Prostate gland (tissue), 2 donors: ENCODE data around the gene ZFP36L1. TPM values are rescaled to one million over a fixed set of nuclear protein-coding genes. Genes with fewer than 3 reads are reported as not detected.

Experiments used
- DNase-seq: peaks from one replicate; pipeline ENCODE4 v3.0.0-alpha.2; 2019; ENCODE audit warnings: low spot score
- H3K27ac ChIP-seq, 2 donors: fragments of 200-600 bp; sonication (generic); 2 replicates each; pipeline ENCODE4 v1.5.1; 2017 to 2019
- H3K27me3 ChIP-seq: fragments of 200-600 bp; sonication (generic); replicated peaks from 2 replicates; pipeline ENCODE4 v1.5.1; 2019; ENCODE audit not compliant: insufficient read depth
- H3K36me3 ChIP-seq, 2 donors: fragments of 200-600 bp; sonication (generic); 1 replicate in 1 of 2; 2 replicates in 1 of 2; pipeline versions ENCODE4 v1.5.1 to v1.8.1; 2017 to 2019
- H3K4me1 ChIP-seq: fragments of 200-600 bp; sonication (generic); replicated peaks from 2 replicates; pipeline ENCODE4 v1.5.1; 2019
- H3K4me3 ChIP-seq, 2 donors: fragments of 200-600 bp; sonication (generic); 2 replicates each; pipeline ENCODE4 v1.5.1; 2017 to 2019
- H3K9me3 ChIP-seq: fragments of 200-600 bp; sonication (generic); 2 replicates; pipeline ENCODE4 v1.5.1; 2017
- CTCF ChIP-seq, 4 experiments: fragments of 200-600 bp in 2 of 4; fragments of 450-650 bp in 2 of 4; sonication (generic) in 2 of 4; IDR thresholded peaks; 1 replicate in 3 of 4; 2 replicates in 1 of 4; pipeline ENCODE4 v1.5.1; 2016 to 2019; ENCODE audit warnings: antibody characterized with exemption in 4 of 4, mild to moderate bottlenecking in 2 of 4, moderate library complexity in 2 of 4
- POLR2A ChIP-seq: fragments of 450-650 bp; IDR thresholded peaks from one replicate; pipeline ENCODE4 v1.6.1; 2016; ENCODE audit warnings: antibody characterized with exemption, mild to moderate bottlenecking
- POLR2AphosphoS5 ChIP-seq: sonication (generic); formaldehyde crosslinking; IDR thresholded peaks from one replicate; pipeline ENCODE4 v1.6.1; 2017; ENCODE audit warnings: antibody characterized with exemption
- WGBS: methylation state at CpG from one replicate; pipeline ENCODE4 v1.1.5; 2018; 5-methylcytosine and 5-hydroxymethylcytosine counted together
- intact Hi-C: fragments of 100-400 bp; cut with DNase I; formaldehyde crosslinking; loops from one replicate; pipeline ENCODE4 v1.14.2; 2022
- total RNA-seq, 2 donors: library from RNA; depleted of rRNA; stranded (reverse); fragments of >200 nt; gene quantifications; one replicate each; pipeline ENCODE4 v1.1.0, GENCODE V29; 2016

ZFP36L1 gene
- total RNA-seq, 2 donors from 2014 or later: 359 to 556 TPM

GRCh38 chr14:68753690-68754089, 39.2 kb downstream of the ZFP36L1 start:
- no peaks in the 10 kb centered on the region for H3K9me3 ChIP-seq
- no peak for DNase-seq
- H3K36me3 ChIP-seq: no peaks in the 10 kb centered on the region
- intact Hi-C loops: no loop called here
- H3K4me3 ChIP-seq: no peak overlapping the region
- H3K4me1 ChIP-seq: no peaks in the 10 kb centered on the region
- whole genome bisulfite sequencing: 61% methylated on average over 4 of the region's 4 CpGs
- TF ChIP-seq CTCF (IDR thresholded peaks at IDR 0.05): no peak
- no peak for TF ChIP-seq POLR2A
- TF ChIP-seq POLR2AphosphoS5: no peak
- H3K27ac ChIP-seq: no peak overlapping the region
- no peaks in the 10 kb centered on the region for H3K27me3 ChIP-seq

DNA sequence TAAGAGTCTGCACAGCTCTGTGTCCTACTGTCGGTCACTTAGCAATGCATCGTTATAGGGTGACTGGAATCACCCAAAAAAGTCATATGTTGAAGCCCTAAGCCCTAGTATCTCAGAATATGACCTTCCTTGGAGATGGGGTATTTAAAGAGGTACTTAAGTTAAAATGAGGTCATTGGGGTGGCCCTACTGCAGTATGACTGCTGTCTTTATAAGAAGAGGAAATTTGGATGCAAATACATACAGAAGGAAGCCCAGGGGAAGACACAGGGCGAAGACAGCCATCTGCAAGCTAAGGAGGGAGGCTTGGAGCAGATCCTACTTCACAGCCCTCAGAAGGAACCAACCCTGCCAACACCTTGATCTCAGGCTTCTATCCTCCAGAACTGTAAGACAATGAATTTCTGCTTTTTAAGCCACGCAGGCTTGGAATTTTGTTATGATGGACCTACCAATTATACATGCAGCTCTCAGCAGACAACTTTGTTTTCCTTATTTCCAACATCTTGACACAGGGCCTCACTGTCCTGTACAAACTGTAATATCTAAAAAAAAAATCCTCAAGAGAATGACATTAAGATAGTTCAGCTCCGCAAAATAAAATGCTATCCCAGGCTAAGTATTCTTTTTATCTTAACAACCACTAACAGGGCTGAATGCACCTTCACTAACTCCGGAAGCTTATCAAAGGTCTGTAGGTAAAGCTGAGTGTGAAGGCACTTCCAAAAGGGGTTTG, 40.4 kb downstream of the ZFP36L1 start:
- intact Hi-C loops: no loop called here
- Histone ChIP-seq H3K27ac (no peak overlapping the region), H3K9me3 (no peaks in the 10 kb centered on the region), H3K27me3 (no peaks in the 10 kb centered on the region), H3K36me3 (no peaks in the 10 kb centered on the region), H3K4me1 (no peaks in the 10 kb centered on the region), H3K4me3 (no peak overlapping the region)
- DNase-seq: no peak
- WGBS: 76% methylated on average over 6 of the region's 6 CpGs
- TF ChIP-seq POLR2A (no peak), CTCF (IDR thresholded peaks at IDR 0.05) (no peak), POLR2AphosphoS5 (no peak)

GRCh38 chr14:68749487-68750475, 43.1 kb downstream of the ZFP36L1 start:
- WGBS: 81% methylated on average over 11 of the region's 11 CpGs
- Histone ChIP-seq H3K27ac (no peak overlapping the region), H3K4me1 (no peaks in the 10 kb centered on the region), H3K9me3 (no peaks in the 10 kb centered on the region), H3K27me3 (no peaks in the 10 kb centered on the region), H3K4me3 (no peak overlapping the region), H3K36me3 (no peaks in the 10 kb centered on the region)
- no peak for TF ChIP-seq POLR2A
- TF ChIP-seq POLR2AphosphoS5: no peak
- no peak for TF ChIP-seq CTCF (IDR thresholded peaks at IDR 0.05)
- intact Hi-C loops: no loop called here
- DNase-seq: no peak

- Histone ChIP-seq H3K36me3 (no peaks in the 10 kb centered on the region), H3K9me3 (no peaks in the 10 kb centered on the region), H3K4me3 (no peak overlapping the region), H3K27ac (no peak overlapping the region), H3K4me1 (no peaks in the 10 kb centered on the region), H3K27me3 (no peaks in the 10 kb centered on the region)
- WGBS: 97% methylated on average over 5 of the region's 5 CpGs
- DNase-seq: no peak
- intact Hi-C loops: no loop called here
- TF ChIP-seq POLR2AphosphoS5 (no peak), CTCF (IDR thresholded peaks at IDR 0.05) (no peak), POLR2A (no peak)
Measured at GRCh38 chr14:68748691-68749090, 44.2 kb downstream of the ZFP36L1 start.
